ENCODE results near the gene MACROH2A1.

The MACROH2A1 gene

GRCh38 chr5:135312255-135312935, 86.6 kb downstream of the MACROH2A1 start:
- POLR2A ChIA-PET (ENCODE audit: low non-redundant PET): no interaction called here
- H3K27ac ChIP-seq: no peak overlapping the region
- TF ChIP-seq CTCF (conservative IDR thresholded peaks at IDR 0.05; ENCODE audit: low read depth): no peak
- CTCF ChIA-PET: interaction anchor here (0.5 to 0.6 kb wide), 2 partner anchors 64 to 851 kb away, joined by 3 read pairs; no protein-coding TSS in a partner anchor
- no peak for DNase-seq (ENCODE audit: low spot score)

GRCh38 chr5:135310328-135310989, 88.6 kb downstream of the MACROH2A1 start:
- CTCF ChIA-PET: interaction anchor here (0.7 kb wide), 1 partner anchor 39 kb away, joined by 3 read pairs; no protein-coding TSS in a partner anchor
- TF ChIP-seq CTCF (conservative IDR thresholded peaks at IDR 0.05; ENCODE audit: low read depth): no peak
- POLR2A ChIA-PET (ENCODE audit: low non-redundant PET): interaction anchor here (0.8 kb wide), 1 partner anchor 64 kb away, joined by 4 read pairs; no protein-coding TSS in a partner anchor
- H3K27ac ChIP-seq: no peak overlapping the region
- peak; percentile 41 for DNase-seq (ENCODE audit: low spot score)

- POLR2A ChIA-PET (ENCODE audit: low non-redundant PET): interaction anchor here (0.8 kb wide), 1 partner anchor 64 kb away, joined by 4 read pairs; no protein-coding TSS in a partner anchor
- no peak for DNase-seq (ENCODE audit: low spot score)
- no peak overlapping the region for H3K27ac ChIP-seq
- CTCF ChIA-PET: no interaction called here
- TF ChIP-seq CTCF (conservative IDR thresholded peaks at IDR 0.05; ENCODE audit: low read depth): no peak
These were observed 89.4 kb downstream of the MACROH2A1 start for GRCh38 chr5:135309391-135310327.

- ChIA-PET CTCF (no interaction called here), POLR2A (ENCODE audit: low non-redundant PET) (no interaction called here)
- TF ChIP-seq CTCF (conservative IDR thresholded peaks at IDR 0.05; ENCODE audit: low read depth): no peak
- DNase-seq (ENCODE audit: low spot score): no peak
- no peak overlapping the region for H3K27ac ChIP-seq
These were observed 90.3 kb downstream of the MACROH2A1 start for GRCh38 chr5:135308752-135309151.

- no peak overlapping the region for H3K27ac ChIP-seq
- ChIA-PET POLR2A (ENCODE audit: low non-redundant PET) (no interaction called here), CTCF (no interaction called here)
- no peak for DNase-seq (ENCODE audit: low spot score)
- TF ChIP-seq CTCF (conservative IDR thresholded peaks at IDR 0.05; ENCODE audit: low read depth): no peak
These were observed 90.8 kb downstream of the MACROH2A1 start for GRCh38 chr5:135308245-135308644.

Data from RWPE1 (cell line).